ENCODE data around the gene MCM6. TPM values are rescaled to one million over a fixed set of nuclear protein-coding genes. Genes with fewer than 3 reads are reported as not detected.

Gene MCM6
- total RNA-seq, 1 donor from 2014 or later, result 3.7 TPM

DNA sequence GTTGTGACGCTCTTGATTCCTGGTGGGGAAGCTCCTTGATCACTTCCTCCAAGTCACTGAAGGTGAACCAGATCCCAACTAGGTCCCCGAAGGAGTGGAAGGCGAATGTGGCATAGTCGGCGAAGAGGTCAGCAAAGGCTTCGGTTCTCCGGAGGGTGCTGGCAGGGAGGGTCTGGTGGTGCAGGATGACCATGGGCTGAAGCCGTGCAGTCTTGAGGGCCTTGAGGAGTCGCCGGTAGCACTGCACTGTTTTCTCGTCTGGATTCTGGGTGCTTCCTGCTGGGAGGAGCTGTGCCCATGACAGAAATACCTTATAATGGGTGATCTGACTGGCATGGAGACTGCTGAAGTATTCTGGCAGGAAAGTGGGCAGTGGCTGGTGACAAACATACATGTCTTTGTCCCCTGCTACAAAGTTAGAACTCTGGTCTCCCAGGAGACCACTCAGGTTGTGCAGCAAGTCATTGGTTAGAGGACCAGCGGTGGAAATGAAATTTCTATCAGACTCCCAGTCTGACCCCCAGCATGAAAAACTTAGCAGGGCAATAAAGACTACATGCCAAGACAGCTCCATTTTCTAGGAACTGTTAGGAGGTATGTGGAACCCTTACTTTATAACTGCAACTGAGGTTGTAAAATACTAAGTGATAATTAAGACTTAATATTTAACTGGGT lies 39.5 kb downstream of the MCM6 start, which contains the start of gene LCT:
Gene LCT (minus strand): TSS at position 589 of the 675 bp plus-strand sequence. CDS start 15 bp downstream, at position 574.
- FAIRE-seq (no peak), DNase-seq (ENCODE audit: low read depth) (no peak)
- peaks cover 1% of the 10 kb centered on the region for H3K36me3 ChIP-seq (ENCODE audit: control insufficient read depth, insufficient read depth, low read length)
- TF ChIP-seq, protein P1, sequence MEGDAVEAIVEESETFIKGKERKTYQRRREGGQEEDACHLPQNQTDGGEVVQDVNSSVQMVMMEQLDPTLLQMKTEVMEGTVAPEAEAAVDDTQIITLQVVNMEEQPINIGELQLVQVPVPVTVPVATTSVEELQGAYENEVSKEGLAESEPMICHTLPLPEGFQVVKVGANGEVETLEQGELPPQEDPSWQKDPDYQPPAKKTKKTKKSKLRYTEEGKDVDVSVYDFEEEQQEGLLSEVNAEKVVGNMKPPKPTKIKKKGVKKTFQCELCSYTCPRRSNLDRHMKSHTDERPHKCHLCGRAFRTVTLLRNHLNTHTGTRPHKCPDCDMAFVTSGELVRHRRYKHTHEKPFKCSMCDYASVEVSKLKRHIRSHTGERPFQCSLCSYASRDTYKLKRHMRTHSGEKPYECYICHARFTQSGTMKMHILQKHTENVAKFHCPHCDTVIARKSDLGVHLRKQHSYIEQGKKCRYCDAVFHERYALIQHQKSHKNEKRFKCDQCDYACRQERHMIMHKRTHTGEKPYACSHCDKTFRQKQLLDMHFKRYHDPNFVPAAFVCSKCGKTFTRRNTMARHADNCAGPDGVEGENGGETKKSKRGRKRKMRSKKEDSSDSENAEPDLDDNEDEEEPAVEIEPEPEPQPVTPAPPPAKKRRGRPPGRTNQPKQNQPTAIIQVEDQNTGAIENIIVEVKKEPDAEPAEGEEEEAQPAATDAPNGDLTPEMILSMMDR (IDR thresholded peaks at IDR 0.05; ENCODE audit: insufficient read depth, low read length, severe bottlenecking), result no peak
- H3K27me3 ChIP-seq (ENCODE audit: control insufficient read depth, insufficient read depth, low read length), result no peaks in the 10 kb centered on the region
- no peak within 1 kb of the TSS for H3K4me3 ChIP-seq (ENCODE audit: low read depth, low read length)

DNA sequence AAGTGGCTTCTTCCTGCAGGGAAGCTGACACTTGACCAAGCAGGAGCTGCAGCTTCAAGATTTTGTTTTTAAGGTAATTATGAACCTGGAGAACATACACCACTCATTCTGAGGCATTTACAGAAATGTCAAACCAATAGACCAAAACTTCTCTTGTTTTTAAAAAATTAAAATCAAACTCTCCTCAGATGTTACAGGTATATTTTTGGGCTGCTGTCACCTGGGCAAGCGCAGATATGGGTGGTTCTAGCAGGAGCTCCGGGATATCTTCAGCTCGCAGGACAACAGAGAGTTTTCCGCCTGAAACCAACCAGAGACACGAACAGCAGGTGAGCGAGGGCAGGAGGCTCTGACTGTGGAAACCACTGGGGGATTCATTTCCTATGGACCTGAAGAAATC lies 43.4 kb downstream of the MCM6 start:
- Histone ChIP-seq H3K27me3 (ENCODE audit: control insufficient read depth, insufficient read depth, low read length) (no peaks in the 10 kb centered on the region), H3K36me3 (ENCODE audit: control insufficient read depth, insufficient read depth, low read length) (no peaks in the 10 kb centered on the region), H3K4me3 (ENCODE audit: low read depth, low read length) (no peak overlapping the region)
- FAIRE-seq (no peak), DNase-seq (ENCODE audit: low read depth) (no peak)
- TF ChIP-seq, protein P1 (IDR thresholded peaks at IDR 0.05; ENCODE audit: insufficient read depth, low read length, severe bottlenecking), result no peak

DNA sequence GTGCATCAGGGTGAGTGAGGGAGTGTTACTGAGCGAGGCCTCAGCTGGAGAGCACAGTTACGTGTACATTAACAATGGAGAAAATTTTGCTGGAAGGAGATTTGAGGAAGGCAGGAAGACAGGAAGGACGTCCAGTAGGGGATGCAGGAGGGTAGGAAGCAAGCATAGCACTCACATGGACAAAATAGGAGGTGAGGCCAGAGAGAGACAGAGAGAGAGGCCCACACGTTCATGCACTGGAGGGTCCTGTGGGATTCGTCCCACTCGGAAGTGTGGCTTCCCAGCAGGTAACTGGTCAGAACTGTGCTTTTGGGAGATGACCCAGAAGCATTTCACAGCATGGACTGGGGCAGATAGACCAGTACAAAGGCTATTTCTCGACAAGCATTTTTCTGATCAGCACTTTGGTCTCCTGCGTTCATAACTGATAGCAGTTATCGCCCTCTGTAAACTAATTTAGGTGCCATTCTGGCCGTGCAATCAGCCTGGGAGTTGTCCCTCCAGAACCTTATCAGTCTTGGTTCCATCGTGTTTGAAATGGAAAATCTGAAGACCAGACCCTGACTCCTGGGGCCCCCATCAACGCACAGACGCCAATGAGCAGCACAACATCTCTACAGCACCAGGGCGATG lies 44.9 kb downstream of the MCM6 start:
- DNase-seq (ENCODE audit: low read depth) (no peak), FAIRE-seq (no peak)
- Histone ChIP-seq H3K4me3 (ENCODE audit: low read depth, low read length) (no peak overlapping the region), H3K27me3 (ENCODE audit: control insufficient read depth, insufficient read depth, low read length) (no peaks in the 10 kb centered on the region), H3K36me3 (ENCODE audit: control insufficient read depth, insufficient read depth, low read length) (no peaks in the 10 kb centered on the region)
- TF ChIP-seq, protein P1 (IDR thresholded peaks at IDR 0.05; ENCODE audit: insufficient read depth, low read length, severe bottlenecking), result no peak

DNA sequence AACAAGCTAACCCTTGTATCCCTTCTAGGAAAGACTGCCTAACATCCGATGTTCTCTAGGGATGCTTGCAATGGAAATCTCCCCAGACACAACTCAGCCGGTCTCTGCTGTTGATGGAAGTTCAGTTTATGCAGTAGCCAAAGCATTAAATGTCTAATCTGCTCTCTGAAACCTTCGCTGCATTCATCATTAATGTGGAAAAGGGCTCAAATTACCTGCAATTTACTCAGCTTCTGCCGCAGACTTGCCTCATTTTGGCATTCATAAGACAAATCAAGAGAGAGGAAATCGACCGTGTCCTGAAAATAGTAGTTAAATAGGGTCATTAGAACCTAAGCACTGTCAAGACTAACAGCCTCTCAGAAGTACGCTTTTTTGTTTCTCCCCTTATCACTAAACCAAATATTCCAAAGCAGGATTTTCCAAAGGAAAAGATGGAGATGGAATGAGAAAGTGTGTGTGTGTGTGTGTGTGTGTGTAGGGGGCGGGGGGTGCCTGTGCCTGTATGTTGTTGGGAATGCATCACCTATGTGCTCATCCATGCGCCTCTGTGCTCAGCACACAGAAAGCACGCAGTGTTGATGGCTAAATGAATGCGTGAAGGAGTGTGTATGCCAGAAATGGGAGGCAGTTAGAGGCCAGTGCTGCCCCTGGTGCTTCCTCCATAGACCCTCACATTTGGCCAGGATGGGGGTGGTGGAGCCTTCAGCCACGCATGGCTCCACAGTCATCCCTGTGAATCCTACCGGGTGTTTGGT lies 46.7 kb downstream of the MCM6 start:
- no peaks in the 10 kb centered on the region for H3K36me3 ChIP-seq (ENCODE audit: control insufficient read depth, insufficient read depth, low read length)
- FAIRE-seq (no peak), DNase-seq (ENCODE audit: low read depth) (no peak)
- no peaks in the 10 kb centered on the region for H3K27me3 ChIP-seq (ENCODE audit: control insufficient read depth, insufficient read depth, low read length)
- H3K4me3 ChIP-seq (ENCODE audit: low read depth, low read length), result no peak overlapping the region
- TF ChIP-seq, protein P1 (IDR thresholded peaks at IDR 0.05; ENCODE audit: insufficient read depth, low read length, severe bottlenecking), result no peak

DNA sequence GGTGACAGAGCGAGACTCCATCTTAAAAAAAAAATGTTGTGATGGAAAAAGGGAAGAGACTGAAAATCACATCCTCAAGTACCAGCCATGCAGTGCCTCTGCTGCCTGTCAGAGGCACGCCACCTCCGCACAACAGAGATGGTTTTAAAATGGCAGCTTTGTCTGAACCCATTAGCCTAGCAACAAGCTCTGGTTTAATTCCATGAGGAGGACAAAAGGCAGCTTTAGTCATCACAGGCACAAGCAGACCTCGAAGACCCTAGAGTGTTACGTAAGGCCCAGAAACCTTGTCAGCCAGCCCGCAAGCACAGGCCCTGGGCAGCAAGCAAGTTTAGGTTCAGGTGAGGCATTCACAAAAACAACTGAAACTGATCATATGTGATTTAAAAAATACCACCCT lies 49.7 kb downstream of the MCM6 start:
- TF ChIP-seq, protein P1 (IDR thresholded peaks at IDR 0.05; ENCODE audit: insufficient read depth, low read length, severe bottlenecking), result no peak
- no peaks in the 10 kb centered on the region for H3K36me3 ChIP-seq (ENCODE audit: control insufficient read depth, insufficient read depth, low read length)
- DNase-seq (ENCODE audit: low read depth) (no peak), FAIRE-seq (no peak)
- H3K27me3 ChIP-seq (ENCODE audit: control insufficient read depth, insufficient read depth, low read length), result no peaks in the 10 kb centered on the region
- no peak overlapping the region for H3K4me3 ChIP-seq (ENCODE audit: low read depth, low read length)

All from bronchial epithelial cell (primary cell).